Endodermal cell (in vitro differentiated cells): ENCODE data around the gene APAF1. TPM values are rescaled to one million over a fixed set of nuclear protein-coding genes. Genes with fewer than 3 reads are reported as not detected.

Experiments
- DNase-seq: peaks from one replicate; pipeline ENCODE4 v3.0.0-alpha.2; 2017
- H3K27ac ChIP-seq: 2 replicates; pipeline ENCODE4 v1.5.1; 2013; ENCODE audit warnings: mild to moderate bottlenecking, low read depth, low read length, moderate library complexity
- H3K27me3 ChIP-seq: 2 replicates; pipeline ENCODE4 v1.6.1; 2013; ENCODE audit warnings: mild to moderate bottlenecking, low read length, moderate library complexity; ENCODE audit not compliant: insufficient read depth, control insufficient read depth, poor library complexity, severe bottlenecking
- H3K36me3 ChIP-seq: 2 replicates; pipeline ENCODE4 v1.7.0; 2013; ENCODE audit warnings: mild to moderate bottlenecking, low read length, moderate library complexity; ENCODE audit not compliant: control insufficient read depth, insufficient read depth
- H3K4me1 ChIP-seq: one replicate; pipeline ENCODE4 v1.7.0; 2013; ENCODE audit warnings: low read length; ENCODE audit not compliant: control insufficient read depth, insufficient read depth
- H3K4me3 ChIP-seq: 2 replicates; pipeline ENCODE4 v1.5.1; 2013; ENCODE audit warnings: mild to moderate bottlenecking, low read length, moderate library complexity
- H3K9ac ChIP-seq: 2 replicates; pipeline ENCODE4 v1.6.1; 2013; ENCODE audit warnings: mild to moderate bottlenecking, low read length, moderate library complexity; ENCODE audit not compliant: poor library complexity, severe bottlenecking; ENCODE audit errors: extremely low read depth
- H3K9me3 ChIP-seq: 2 replicates; pipeline ENCODE4 v1.6.1; 2013; ENCODE audit warnings: mild to moderate bottlenecking, low read length, moderate library complexity; ENCODE audit not compliant: control insufficient read depth
- H3K27ac Mint-ChIP-seq: 2 replicates; pipeline ENCODE4 v1.8.0; 2020; ENCODE audit warnings: mixed read lengths
- H3K27me3 Mint-ChIP-seq: 2 replicates; pipeline ENCODE4 v1.8.0; 2021; ENCODE audit warnings: mild to moderate bottlenecking, mixed read lengths; ENCODE audit not compliant: insufficient read depth
- H3K36me3 Mint-ChIP-seq: 2 replicates; pipeline ENCODE4 v1.8.0; 2020; ENCODE audit warnings: low read depth, mixed read lengths
- H3K4me1 Mint-ChIP-seq: 2 replicates; pipeline ENCODE4 v1.8.0; 2020; ENCODE audit warnings: mixed read lengths
- H3K4me3 Mint-ChIP-seq: 2 replicates; pipeline ENCODE4 v1.8.0; 2020; ENCODE audit warnings: mild to moderate bottlenecking, moderate library complexity, mixed read lengths
- H3K9me3 Mint-ChIP-seq: 2 replicates; pipeline ENCODE4 v1.8.0; 2020; ENCODE audit warnings: mild to moderate bottlenecking, mixed read lengths
- CTCF ChIP-seq: fragments of 200-600 bp; sonication (generic); conservative IDR thresholded peaks from 2 replicates; pipeline ENCODE4 v1.5.0; 2021; ENCODE audit warnings: antibody characterized with exemption, mild to moderate bottlenecking
- WGBS, 2 experiments: methylation state at CpG; one replicate each; pipeline versions ENCODE4 v1.1.5 to v1.1.7; 2013; ENCODE audit warnings: missing lambda C conversion rate in 2 of 2, mixed read lengths in 1 of 2; ENCODE audit not compliant: insufficient coverage in 1 of 2, insufficient read length in 1 of 2; 5-methylcytosine and 5-hydroxymethylcytosine counted together
- total RNA-seq, 2 donors: library from RNA; stranded (reverse); fragmentation: NEBNext Ultra II Directional in 1 of 2; extraction: Animal tissue kit (Norgen Biotek cat#: 25700) in 1 of 2; gene quantifications; 2 replicates in 1 of 2; 3 replicates in 1 of 2; pipeline ENCODE4 v1.2.1, GENCODE V29; 2021

Gene APAF1
- total RNA-seq, 2 donors from 2014 or later = 23.8 to 32.4 TPM

GRCh38 chr12:98678236-98678945 lies 33.3 kb downstream of the APAF1 start:
- no peak overlapping the region for H3K4me3 ChIP-seq
- H3K9me3 ChIP-seq = no peaks in the 10 kb centered on the region
- Mint-ChIP-seq H3K36me3 (peaks cover 48% of the 10 kb centered on the region), H3K27ac (no peak overlapping the region), H3K4me1 (peaks cover 3% of the 10 kb centered on the region), H3K9me3 (no peaks in the 10 kb centered on the region), H3K27me3 (no peaks in the 10 kb centered on the region), H3K4me3 (no peak overlapping the region)
- TF ChIP-seq CTCF = no peak
- DNase-seq = peak; percentile 72
- 90 to 92% methylated on average over 11 to 15 of the region's 15 CpGs for WGBS, 2 experiments
- no peaks in the 10 kb centered on the region for H3K27me3 ChIP-seq
- peaks cover 86% of the 10 kb centered on the region for H3K36me3 ChIP-seq
- H3K9ac ChIP-seq = no peak overlapping the region
- H3K4me1 ChIP-seq = no peaks in the 10 kb centered on the region
- H3K27ac ChIP-seq = no peak overlapping the region

GRCh38 chr12:98678946-98679610 lies 34.0 kb downstream of the APAF1 start:
- peaks cover 84% of the 10 kb centered on the region for H3K36me3 ChIP-seq
- H3K4me3 Mint-ChIP-seq = no peak overlapping the region
- no peaks in the 10 kb centered on the region for H3K27me3 ChIP-seq
- H3K36me3 Mint-ChIP-seq = peaks cover 49% of the 10 kb centered on the region
- H3K27ac ChIP-seq = no peak overlapping the region
- no peaks in the 10 kb centered on the region for H3K4me1 ChIP-seq
- H3K27ac Mint-ChIP-seq = no peak overlapping the region
- TF ChIP-seq CTCF = peak; percentile 47
- no peaks in the 10 kb centered on the region for H3K9me3 Mint-ChIP-seq
- H3K9me3 ChIP-seq = no peaks in the 10 kb centered on the region
- H3K4me1 Mint-ChIP-seq = peaks cover 3% of the 10 kb centered on the region
- 93 to 96% methylated on average over 5 to 7 of the region's 7 CpGs for WGBS, 2 experiments
- DNase-seq = peak; percentile 81
- H3K27me3 Mint-ChIP-seq = no peaks in the 10 kb centered on the region
- no peak overlapping the region for H3K9ac ChIP-seq
- no peak overlapping the region for H3K4me3 ChIP-seq

- Histone ChIP-seq H3K9ac (no peak overlapping the region), H3K9me3 (no peaks in the 10 kb centered on the region), H3K4me1 (no peaks in the 10 kb centered on the region), H3K36me3 (peaks cover 81% of the 10 kb centered on the region), H3K27ac (no peak overlapping the region), H3K27me3 (no peaks in the 10 kb centered on the region), H3K4me3 (no peak overlapping the region)
- TF ChIP-seq CTCF = no peak
- Mint-ChIP-seq H3K4me3 (no peak overlapping the region), H3K4me1 (peaks cover 3% of the 10 kb centered on the region), H3K36me3 (peaks cover 51% of the 10 kb centered on the region), H3K27ac (no peak overlapping the region), H3K9me3 (no peaks in the 10 kb centered on the region), H3K27me3 (no peaks in the 10 kb centered on the region)
- 93 to 98% methylated on average over 3 to 15 of the region's 15 CpGs for WGBS, 2 experiments
- no peak for DNase-seq
Observed at GRCh38 chr12:98679611-98680005, 34.5 kb downstream of the APAF1 start.
